GM18907 (cell line): ENCODE results near the gene CMTM2.
"Not testable (repeated sequence)": the region's sequence is repeated elsewhere in the genome, so short reads cannot be mapped to it uniquely, and the experiment has no call there.

Experiments used
- ATAC-seq: cut with Tn5 transposase; IDR thresholded peaks from one replicate; pipeline ENCODE4 v1.9.1; 2021; ENCODE audit warnings: mild to moderate bottlenecking, moderate library complexity; ENCODE audit not compliant: unreplicated experiment

Gene CMTM2

DNA sequence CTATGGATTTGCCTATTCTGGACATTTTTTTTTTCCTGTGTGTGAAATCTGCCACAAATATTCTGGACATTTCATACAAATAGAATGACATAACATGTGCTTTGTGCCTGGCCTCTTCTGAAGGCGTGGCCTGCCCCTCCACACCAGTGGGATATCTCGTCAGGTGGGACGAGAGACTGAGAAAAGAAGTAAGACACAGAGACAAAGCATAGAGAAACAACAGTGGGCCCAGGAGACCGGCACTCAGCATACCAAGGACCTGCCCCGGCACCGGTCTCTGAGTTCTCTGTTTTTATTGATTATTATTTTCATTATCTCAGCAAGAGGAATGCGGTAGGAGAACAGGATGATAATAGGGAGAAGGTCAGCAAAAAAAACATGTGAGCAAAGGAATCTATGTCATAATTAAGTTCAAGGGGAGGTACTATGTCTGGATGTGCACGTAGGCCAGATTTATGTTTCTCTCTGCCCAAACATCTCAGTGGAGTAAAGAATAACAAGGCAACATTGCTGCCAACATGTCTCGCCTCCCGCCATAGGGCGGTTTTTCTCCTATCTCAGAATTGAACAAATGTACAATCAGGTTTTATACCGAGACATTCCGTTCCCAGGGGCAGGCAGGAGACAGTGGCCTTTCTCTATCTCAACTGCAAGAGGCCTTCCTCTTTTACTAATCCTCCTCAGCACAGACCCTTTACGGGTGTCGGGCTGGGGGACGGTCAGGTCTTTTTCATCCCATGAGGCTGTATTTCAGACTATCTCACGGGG is 48.5 kb downstream of the CMTM2 start:
- not testable (repeated sequence) for ATAC-seq

DNA sequence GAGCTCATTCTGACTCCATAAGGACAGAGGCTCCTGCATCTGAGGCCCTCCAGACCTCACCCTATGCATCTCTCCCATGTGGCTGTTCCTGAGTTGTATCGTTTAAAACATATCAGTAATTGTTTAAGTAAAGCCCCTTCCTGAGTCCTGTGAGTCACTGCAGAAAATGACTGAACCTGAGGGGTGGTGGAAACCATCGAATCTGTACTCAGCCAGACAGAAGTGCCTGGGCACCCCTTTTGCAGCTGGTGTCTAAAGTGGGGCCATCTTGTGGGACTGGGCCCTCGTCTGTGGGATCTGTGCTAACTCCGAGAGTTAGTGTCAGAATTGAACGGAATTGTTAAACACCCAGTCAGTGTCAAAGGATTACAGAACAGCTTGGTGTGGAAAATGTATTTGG is 50.6 kb downstream of the CMTM2 start:
- ATAC-seq, result no peak

DNA sequence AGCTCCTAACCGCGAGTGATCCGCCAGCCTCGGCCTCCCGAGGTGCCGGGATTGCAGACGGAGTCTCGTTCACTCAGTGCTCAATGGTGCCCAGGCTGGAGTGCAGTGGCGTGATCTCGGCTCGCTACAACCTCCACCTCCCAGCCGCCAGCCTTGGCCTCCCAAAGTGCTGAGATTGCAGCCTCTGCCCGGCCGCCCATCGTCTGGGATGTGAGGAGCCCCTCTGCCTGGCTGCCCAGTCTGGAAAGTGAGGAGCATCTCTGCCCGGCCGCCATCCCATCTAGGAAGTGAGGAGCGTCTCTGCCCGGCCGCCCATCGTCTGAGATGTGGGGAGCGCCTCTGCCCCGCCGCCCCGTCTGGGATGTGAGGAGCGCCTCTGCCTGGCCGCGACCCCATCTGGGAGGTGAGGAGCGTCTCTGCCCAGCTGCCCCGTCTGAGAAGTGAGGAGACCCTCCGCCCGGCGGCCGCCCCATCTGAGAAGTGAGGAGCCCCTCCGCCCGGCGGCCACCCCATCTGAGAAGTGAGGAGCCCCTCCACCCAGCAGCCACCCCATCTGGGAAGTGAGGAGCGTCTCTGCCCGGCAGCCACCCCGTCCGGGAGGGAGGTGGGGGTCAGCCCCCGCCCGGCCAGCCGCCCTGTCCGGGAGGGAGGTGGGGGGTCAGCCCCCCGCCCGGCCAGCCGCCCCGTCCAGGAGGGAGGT is 51.4 kb downstream of the CMTM2 start:
- ATAC-seq, result not testable (repeated sequence)

DNA sequence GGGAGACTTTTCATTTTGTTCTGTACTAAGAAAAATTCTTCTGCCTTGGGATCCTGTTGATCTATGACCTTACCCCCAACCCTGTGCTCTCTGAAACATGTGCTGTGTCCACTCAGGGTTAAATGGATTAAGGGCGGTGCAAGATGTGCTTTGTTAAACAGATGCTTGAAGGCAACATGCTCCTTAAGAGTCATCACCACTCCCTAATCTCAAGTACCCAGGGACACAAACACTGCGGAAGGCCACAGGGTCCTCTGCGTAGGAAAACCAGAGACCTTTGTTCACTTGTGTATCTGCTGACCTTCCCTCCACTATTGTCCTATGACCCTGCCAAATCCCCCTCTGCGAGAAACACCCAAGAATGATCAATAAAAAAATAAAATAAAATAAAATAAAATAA is 52.3 kb downstream of the CMTM2 start:
- ATAC-seq, result not testable (repeated sequence)

DNA sequence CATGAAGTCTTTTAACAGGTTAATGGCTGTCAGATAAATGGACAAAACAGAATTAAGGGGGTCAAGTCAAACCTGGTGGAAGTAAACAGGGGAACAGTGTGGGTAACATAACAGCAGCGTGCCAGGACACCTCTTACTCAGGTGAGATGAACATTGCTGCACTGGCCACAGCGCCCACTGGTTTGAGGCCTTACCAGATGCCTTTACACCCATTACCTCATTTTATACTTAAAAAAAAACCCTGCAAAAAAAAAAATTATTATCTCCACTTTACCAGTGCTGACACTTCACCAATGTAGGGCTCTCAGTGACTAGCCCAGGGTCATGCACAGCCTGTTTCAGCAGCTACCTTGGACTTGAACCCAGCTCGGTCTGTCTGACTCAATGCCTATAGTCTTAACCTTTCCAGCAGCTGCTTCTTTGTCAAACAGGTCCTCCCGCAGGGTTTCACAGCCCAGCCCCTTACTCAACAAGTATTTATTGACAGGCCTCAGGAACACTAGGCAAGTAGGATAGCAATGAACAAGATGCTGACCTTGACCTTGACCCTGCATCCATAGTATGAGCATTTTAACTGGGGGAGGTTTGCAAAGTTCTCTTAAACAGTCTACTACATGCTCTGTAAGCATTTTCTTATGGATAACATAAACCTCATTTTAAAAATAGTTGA is 55.4 kb downstream of the CMTM2 start:
- ATAC-seq, result no peak

DNA sequence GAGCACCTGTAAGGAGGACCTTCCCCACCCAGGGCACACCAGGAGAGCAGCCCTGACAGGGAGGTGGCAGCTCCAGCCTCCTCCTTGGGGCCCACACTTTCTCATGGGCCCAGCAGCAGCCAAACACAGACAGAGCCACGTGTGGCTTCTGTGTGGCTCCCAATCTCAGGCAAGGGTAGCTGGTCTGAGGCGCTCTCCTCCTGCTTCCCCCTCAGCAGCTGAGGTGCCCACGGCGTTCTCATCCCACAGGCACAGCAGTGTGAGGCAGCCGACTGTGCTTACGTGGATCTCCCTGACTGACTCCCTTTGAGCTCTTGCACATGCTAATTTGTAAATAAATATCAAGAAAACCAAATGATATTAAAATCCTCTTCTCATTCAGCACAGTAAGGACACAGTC is 56.1 kb downstream of the CMTM2 start:
- ATAC-seq, result no peak

DNA sequence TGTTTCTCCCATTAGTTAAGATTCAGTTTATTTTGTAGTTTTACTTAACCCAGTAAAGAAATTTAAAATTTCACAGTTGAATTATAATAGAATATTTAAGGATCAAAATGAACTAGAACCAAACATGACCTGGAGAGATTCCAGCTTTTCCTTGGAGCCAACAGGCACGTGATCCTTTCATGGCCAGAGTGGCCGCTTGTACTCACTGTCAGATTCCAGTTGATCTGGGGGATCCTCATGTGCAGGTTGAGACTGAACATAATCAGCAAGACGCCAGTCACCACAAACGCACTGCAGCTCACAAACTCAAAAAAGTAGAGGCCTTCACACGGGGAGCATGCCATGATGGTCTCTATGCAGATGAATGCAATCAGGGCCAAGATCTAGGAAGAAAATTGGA is 56.9 kb downstream of the CMTM2 start:
- no peak for ATAC-seq

DNA sequence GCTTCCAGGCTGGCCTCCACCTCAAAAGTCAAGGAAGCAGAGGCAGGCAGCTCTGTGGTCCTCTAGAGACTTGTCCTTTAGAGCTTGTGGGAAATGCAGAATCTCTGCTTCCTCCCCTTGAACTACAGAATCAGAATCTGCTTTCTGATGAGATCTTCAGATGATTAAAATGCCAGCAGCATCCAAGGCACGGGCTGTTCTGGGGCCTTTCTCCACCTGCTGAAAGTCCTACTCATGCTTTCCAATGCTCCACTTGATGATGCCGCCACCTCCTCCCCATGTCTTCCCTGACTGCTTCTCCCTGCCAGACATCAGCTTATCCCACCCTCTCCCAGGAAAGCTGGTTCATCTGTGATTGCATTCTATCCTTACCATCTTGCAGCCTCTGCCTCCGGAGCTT is 58.5 kb downstream of the CMTM2 start:
- ATAC-seq, result no peak
